ENCODE data around the gene PRPH.
"Not testable (repeated sequence)": the region's sequence is repeated elsewhere in the genome, so short reads cannot be mapped to it uniquely, and the experiment has no call there.

Gene PRPH

DNA sequence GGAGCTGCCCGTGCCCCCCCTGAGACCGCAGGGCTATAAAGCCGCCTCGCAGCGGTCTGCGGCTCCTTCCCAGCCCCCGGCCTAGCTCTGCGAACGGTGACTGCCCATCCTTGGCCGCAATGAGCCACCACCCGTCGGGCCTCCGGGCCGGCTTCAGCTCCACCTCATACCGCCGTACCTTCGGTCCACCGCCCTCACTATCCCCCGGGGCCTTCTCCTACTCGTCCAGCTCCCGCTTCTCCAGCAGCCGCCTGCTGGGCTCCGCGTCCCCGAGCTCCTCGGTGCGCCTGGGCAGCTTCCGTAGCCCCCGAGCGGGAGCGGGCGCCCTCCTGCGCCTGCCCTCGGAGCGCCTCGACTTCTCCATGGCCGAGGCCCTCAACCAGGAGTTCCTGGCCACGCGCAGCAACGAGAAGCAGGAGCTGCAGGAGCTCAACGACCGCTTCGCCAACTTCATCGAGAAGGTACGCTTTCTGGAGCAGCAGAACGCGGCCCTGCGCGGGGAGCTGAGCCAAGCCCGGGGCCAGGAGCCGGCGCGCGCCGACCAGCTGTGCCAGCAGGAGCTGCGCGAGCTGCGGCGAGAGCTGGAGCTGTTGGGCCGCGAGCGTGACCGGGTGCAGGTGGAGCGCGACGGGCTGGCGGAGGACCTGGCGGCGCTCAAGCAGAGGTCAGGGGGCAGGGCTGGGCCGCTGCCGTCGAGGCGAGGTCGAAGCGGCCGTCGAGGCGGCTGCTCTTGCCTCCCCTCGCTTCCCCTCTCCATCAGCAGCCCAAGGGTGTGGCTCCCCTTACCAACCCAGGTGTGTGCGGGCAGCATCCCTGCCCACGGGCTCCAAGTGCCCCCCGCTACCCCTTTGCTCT lies at the start of gene PRPH:
Gene PRPH, plus strand, starts transcription at position 66 of the 855 bp plus-strand sequence. Its CDS starts 54 bp downstream, at position 120.
- no peak for DNase-seq

DNA sequence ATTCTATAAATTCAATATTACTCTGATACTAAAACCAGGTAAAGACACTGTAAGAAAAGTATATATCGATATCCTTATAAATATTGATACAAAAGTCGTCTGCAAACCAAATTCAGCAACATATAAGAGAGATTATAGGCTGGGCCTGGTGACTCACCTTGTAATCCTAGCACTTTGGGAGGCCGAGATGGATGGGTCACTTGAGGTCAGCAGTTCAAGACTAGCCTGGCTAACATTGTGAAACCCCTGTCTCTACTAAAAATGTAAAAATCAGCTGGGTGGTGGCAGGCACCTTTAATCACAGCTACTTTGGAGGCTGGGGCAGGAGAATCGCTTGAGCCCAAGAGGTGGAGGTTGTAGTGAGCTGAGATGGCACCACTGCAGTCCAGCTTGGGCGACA lies 43.6 kb upstream of the PRPH start:
- no peak for DNase-seq

DNA sequence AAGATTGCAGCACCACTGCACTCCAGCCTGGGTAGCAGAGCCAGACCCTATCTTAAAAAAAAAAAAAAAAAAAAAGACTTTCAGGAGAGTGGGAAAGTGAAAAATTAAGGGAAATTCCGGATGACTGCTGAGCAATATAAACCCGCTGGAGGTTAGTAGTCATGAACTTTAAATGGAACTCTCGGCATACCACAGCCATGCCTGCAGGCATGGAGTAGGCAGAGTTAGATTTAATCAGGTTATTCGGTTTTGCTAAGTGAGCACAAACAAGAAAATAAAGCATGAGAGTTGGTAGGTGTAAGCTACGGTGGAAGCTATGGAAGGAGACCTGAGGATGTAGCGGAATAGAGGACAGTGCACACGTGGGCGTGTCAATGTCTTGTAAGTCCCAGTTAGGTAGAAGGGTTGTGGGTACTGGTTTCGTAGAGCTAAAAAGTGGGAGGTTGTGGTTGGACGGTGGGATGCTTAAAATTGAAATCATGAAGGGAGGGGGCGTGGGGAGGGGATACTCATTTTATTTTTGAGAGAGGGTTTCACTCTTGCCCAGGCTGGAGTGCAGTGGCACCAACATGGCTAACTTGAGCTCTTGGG lies 41.8 kb upstream of the PRPH start:
- no peak for DNase-seq

DNA sequence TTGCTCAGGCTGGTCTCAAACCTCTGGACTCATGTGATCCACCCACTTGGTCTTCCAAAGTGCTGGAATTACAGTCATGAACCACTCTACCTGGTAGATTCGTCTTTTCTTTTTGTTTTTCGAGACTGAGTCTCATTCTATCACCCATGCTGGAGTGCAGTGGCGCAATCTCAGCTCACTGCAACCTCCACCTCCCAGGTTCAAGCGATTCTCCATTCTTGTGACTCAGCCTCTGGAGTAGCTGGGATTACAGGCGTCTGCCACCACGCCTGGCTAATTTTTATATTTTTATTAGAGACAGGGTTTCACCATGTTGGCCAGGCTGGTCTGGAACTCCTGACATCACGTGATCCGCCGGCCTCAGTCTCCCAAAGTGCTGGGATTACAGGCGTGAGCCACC lies 39.5 kb upstream of the PRPH start:
- DNase-seq, result not testable (repeated sequence)

DNA sequence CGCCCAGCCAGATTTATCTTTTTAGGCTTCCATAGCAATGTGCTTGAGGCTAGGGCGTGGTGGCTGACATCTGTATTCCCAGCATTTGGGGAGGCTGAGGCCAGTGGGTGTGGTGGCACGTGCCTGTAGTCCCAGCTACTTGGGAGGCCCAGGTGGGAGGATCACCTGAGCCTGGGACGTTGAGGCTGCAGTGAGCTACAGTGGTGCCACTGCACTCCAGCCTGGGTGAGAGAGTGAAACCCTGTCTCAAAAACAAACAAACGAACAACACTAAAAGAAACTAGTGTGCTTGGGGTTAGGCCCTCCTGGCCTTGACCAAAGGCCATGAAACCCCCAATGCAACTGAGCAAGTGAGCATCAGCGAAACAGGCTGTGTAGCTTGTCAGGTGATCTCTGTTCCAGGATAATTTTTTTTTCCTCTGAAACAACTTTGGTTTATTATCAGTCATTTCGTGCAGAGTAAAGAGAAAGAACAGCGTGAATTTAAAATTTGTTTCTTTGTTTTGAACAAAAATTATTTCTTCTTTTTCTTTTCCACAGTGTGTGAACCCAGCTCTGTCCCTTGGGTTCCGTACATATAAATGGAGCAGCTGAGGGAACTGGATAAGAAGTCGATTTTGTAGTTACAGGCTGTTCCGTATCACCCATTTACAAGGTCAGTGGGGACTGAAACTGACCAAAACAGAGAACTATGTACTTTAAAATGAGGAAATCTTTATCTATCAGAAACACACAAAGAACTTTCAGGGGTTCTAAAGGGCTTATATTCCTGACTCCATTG lies 38.9 kb upstream of the PRPH start:
- DNase-seq, result no peak

DNA sequence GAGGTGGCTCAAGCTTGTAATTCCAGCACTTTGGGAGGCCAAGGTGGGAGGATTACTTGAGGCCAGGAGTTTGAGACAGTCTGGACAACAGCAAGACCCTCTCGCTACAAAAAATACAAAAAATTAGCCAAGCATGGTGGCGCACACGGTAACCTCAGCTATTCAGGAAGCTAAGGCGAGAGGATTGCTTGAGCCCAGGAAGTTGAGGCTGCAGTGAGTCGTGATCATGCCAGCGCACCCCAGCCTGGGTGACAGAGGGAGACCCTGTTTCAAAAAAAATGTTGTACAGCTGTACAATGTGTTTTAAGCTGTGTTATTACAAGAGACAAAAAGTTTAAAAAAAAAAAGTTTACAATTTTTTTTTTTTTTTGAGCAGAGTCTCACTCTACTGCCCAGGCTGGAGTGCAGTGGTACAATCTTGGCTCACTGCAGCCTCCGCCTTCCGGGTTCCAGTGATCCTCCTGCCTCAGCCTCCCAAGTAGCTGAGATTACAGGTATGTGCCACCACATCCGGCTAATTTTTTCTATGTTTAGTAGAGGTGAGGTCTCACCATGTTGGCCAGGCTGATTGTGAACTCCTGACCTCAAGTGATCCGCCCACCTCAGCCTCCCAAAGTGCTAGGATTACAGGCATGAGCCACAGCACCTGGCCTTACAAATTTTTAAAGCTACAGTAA lies 37.3 kb upstream of the PRPH start:
- DNase-seq, result not testable (repeated sequence)

DNA sequence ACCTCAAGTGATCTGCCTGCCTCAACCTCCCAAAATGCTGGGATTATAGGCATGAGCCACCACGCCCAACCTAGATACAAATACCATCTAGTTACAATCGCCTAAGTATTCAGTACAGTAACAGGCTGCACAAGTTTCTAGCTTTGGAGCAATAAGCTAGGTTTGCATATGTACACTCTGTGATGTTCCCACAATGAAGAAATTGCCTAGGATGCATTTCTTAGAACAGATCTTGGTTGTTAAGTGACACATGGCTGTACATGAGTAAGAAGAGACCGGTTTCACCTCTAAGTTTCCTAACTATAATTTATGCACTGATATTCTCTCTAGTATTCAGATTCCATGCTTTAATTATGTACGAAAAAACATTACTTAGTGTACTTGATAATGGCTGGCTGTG lies 35.5 kb upstream of the PRPH start:
- DNase-seq, result no peak

DNA sequence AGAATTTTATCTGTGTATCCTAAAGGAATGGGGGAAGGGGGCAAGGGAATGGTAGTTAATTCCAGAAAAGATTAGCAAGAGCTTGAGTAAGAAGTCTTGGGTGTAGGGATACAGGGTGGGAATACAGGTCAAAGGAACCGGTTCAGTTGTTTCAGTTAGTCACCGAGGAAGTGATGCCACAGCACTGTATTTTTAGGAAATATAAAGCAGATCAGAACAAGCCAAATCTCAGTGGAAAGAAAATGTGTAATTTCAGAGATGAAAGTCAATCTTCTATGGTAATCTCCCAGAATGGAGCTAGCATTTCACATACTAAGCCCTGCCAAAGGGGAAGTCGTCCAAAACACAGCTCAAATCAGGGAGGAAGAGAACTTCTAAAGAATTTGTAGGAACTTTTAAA lies 34.8 kb upstream of the PRPH start:
- no peak for DNase-seq

DNA sequence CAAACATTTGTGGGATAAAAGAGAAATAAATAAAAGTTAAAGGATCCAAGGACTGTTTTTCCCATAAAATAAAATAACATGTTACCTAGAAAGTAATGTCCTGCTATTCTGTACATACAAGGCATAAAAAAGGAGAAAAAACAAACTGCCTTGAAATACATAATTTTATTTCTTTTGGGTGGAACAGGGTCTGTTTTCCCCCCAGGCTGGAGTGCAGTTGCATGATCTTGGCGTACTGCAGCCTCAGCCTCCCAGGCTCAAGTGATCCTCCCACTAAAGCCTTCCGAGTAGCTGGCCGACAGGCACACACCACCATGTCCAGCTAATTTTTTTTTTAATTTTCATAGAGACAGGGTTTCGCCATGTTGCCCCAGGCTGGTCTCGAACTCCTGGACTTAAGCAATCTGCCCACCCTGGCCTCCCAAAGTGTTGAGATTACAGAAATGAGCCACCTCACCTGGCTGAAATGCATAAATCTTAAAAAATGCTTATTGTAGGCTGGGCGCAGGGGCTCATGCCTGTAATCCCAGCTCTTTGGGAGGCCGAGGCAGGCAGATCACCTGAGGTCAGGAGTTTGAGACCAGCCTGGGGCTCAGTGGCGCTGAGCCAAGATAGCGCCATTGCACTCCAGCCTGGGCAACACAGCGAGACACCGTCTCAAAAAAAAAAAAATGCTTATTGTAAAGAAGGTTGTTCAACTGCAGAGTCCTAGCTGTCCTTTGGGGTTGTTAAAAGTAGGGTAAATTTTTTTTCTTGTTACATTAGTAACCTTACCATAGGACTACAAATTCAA lies 34.2 kb upstream of the PRPH start:
- DNase-seq, result no peak

DNA sequence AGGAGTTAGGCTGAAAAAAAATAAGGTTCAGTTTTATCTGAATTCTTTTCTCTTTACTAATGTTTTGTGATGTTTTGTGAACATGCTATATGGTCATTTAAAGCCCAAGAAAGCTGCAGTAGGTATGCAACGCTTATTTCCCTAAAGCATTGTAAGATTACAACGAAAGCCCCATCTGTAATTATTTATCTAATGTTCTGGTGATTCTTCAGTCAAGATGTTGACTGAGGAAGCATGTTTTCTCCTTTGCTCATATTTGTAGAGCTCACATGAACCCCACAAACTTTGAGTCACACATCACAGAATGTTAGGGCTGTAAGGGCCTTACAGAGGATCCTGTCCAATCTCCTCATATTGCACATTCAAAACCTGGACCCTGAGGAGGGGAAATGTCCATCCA lies 33.2 kb upstream of the PRPH start:
- no peak for DNase-seq

DNA sequence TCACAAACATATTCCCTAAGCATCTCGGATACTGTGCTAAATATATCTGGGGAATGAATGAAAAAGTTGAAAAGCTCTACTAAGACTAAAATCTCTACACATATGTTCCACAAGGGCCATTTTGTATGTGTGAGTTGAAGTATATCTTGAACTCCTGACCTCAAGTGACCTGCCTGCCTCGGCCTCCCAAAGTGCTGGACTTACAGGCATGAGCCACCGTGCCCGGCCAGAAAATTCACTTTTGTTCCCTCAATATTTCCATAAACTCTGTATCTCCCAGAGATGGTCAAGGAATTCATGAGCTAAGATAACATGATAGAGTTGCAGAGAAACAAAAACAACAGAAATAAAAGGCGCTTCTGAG lies 31.6 kb upstream of the PRPH start:
- DNase-seq, result no peak

DNA sequence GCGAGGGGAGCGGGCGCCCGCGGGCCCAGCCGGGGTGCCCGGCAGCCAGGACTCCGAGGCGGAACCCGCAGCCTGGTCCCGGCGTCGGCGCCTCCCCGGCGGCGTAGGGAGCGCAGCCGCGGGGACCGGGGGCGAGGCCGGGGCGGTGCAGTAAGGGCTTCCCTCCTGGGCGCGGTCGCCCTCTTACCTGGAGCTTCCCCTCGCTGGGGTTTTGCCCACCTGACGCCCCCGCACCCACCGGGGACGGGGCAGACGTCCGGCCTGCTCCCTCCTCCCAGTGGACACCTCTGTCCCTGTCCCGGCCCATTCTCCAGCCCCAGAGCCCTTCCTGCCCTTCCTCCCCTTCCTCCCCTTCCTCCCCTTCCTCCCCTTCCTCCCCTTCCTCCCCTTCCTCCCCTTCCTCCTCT lies 30.5 kb upstream of the PRPH start:
- DNase-seq, result no peak

DNA sequence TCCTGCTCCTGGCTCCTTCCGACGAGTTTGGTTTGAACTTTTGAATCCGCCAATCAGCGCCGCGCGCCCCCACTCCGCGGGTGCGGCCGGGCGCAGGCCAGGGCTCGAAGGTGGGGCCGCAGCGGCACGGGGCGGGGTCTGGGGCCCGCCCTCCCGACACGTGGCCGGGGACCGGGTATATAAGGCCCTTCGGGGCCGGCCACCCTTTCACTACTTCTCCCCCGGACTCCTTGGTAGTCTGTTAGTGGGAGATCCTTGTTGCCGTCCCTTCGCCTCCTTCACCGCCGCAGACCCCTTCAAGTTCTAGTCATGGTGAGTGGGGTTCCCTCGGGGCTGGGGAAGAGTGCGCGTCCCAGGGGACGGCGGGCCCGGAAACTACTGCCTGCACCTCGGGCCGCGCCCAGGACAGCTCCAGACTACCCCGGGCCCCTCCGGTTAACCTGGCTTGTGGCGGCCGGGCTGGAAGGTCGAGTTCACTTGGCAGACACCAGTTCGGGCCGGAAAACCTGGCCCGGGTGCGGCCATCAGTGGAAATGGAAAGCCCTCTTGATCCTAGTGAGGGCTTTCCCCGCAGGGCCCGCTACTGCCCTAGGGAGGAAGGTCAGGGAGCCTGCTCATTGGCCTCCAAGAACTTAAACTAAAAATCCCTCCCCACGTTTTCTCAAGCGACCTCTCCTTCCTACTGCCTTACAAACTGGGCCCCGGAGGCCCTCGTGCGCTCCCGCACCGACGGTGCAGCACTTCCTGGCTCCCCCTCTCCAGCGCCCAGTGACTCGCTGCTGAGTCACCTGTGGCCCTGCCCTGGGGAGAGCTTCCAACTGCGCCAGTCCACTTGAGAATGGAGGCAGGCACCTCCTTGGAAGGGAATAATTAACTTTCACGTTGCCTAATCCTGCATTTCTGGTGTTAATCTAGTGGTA lies 29.8 kb upstream of the PRPH start, which contains the start of gene TUBA1C:
Gene TUBA1C, plus strand, starts transcription at position 210 of the 920 bp plus-strand sequence. Its CDS starts 100 bp downstream, at position 310.
- peak; percentile 87 for DNase-seq

DNA sequence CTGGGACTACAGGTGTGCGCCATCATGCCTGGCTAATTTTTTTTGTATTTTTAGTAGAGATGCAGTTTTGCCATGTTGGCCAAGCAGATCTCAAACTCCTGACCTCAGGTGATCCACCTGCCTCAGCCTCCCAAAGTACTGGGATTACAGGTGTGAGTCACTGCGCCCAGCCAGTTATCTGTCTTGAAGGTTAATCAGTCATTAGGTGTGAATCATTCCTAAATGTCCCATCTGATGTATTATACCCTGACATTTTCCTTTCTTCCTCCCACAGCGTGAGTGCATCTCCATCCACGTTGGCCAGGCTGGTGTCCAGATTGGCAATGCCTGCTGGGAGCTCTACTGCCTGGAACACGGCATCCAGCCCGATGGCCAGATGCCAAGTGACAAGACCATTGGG lies 25.8 kb upstream of the PRPH start:
- DNase-seq, result not testable (repeated sequence)

DNA sequence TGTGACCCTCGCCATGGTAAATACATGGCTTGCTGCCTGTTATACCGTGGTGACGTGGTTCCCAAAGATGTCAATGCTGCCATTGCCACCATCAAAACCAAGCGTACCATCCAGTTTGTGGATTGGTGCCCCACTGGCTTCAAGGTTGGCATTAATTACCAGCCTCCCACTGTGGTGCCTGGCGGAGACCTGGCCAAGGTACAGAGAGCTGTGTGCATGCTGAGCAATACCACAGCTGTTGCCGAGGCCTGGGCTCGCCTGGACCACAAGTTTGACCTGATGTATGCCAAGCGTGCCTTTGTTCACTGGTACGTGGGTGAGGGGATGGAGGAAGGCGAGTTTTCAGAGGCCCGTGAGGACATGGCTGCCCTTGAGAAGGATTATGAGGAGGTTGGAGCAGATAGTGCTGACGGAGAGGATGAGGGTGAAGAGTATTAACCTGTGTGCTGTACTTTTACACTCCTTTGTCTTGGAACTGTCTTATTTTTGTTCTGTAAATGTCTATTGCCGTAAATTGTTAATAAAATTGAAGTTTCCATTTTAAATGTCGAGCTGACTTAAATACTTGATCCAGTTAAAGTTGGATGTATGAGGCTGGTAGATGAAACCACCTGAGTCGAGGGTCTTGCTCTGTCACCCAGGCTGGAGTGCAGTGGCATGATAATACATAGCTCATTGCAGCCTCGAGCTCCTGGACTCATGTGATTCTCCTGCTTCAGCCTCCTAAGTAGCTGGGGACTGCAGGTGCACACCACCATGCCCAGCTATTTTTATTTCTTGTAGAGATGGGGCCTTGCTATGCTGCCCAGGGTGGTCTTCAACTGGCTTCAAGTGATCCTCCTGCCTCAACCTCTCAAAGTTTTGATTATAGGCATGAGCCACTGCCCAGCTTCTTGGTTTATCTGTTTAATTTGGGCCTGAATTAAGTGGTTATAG lies 21.9 kb upstream of the PRPH start:
- DNase-seq, result no peak

DNA sequence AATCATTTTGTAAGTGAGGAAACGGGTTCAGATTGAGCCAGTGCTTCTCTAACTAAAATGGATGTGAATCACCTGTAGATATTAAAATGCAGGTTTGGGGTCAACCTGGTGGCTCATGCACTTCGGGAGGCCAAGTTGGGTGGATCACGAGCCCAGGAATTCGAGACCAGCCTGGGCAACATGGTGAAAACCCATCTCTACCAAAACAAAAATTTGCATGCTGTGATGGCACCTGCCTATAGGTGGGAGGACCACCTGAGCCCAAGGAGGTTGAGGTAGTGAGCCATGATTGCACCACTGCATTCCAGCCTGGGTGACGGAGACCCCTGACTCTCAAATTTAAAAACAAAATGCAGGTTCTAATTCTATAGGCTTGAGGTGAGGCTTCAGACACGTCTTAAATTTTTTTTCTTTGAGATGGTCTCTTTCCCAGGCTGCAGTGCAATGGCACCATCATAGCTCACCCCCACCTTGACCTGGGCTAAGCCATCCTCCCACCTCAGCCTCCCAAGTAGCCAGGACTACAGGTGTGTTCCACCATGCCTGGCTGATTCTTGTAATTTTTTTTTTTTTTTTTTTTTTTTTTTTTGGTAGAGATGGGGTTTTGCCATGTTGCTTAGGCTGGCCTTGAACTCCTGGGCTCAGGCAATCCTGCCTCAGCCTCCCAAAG lies 21.1 kb upstream of the PRPH start:
- no peak for DNase-seq

DNA sequence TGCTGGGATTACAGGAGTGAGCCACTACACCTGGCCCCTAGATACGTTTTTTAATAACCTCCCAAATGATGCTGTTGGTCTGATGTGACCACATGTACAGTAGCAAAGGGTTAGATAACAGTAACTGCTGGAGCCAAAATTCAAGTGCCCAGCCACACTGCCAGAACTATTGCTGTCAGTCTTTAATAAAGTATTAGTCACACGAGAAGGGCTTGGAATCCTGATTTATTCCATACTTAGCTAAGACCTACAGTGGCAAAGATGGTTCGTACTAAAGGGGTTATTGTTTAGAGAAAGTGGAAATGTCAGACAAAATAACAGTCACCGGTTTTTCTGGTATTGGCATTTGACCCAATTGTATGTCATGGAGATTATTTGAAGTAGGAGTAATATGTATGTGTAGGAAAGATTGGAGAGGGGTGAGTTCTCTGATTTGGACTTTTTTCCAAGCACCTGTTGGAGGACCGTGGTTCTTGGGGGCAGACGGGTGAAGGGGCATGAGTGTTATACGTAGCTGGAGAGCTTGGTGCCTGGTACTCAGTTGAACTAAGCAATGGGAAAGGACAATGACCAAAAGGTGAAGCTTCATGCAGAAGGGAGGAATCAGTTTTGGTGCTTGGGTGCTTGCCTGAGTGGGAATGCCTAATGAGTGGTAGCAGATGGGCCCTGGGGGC lies 20.4 kb upstream of the PRPH start:
- no peak for DNase-seq

Data from GF-D8 (cell line).